Stomach (tissue), 4 donors: ENCODE measurements around the gene CTNNA3.

Experiments used
- CTCF ChIP-seq, 7 experiments: fragments of 450-650 bp in 4 of 7; fragments of 200-600 bp in 3 of 7; sonication (generic) in 3 of 7; IDR thresholded peaks; one replicate each; pipeline ENCODE4 v1.5.1; 2016 to 2019; ENCODE audit warnings: antibody characterized with exemption in 7 of 7, control low read depth in 2 of 7, mild to moderate bottlenecking in 1 of 7
- EP300 ChIP-seq: sonication (generic); formaldehyde crosslinking; IDR thresholded peaks from one replicate; pipeline ENCODE4 v1.6.1; 2017; ENCODE audit warnings: antibody characterized with exemption
- POLR2AphosphoS5 ChIP-seq, 3 donors: sonication (generic); formaldehyde crosslinking; IDR thresholded peaks; one replicate each; pipeline ENCODE4 v1.6.1; 2016; ENCODE audit warnings: antibody characterized with exemption in 3 of 3

DNA sequence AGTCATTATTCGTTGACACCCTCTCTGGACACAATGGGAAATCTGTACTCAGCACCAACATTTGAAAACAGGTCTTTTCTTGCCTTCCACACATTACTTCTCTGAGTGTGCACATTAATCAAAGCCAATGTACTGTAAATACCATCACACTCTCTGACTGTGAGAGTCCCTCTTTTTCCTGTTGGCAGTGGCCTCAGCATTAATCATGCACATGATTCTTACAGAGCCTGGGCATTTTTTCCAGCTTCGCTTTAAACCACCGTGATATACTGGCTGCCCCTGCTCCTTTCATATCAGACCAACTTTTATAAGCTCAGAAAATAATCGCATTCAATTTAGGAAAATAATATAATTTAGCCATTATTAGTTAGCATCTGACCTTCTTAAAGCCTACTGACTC is 1689.6 kb downstream of the CTNNA3 start:
- TF ChIP-seq CTCF (IDR thresholded peaks at IDR 0.05) (no peak), POLR2AphosphoS5 (IDR thresholded peaks at IDR 0.05) (no peak), EP300 (no peak)
